ENCODE results near the gene RPS6KC1. TPM values are rescaled to one million over a fixed set of nuclear protein-coding genes. Genes with fewer than 3 reads are reported as not detected.
"Not testable (repeated sequence)": the region's sequence is repeated elsewhere in the genome, so short reads cannot be mapped to it uniquely, and the experiment has no call there.

The RPS6KC1 gene
- total RNA-seq, 1 donor from 2014 or later, result 16.7 TPM

DNA sequence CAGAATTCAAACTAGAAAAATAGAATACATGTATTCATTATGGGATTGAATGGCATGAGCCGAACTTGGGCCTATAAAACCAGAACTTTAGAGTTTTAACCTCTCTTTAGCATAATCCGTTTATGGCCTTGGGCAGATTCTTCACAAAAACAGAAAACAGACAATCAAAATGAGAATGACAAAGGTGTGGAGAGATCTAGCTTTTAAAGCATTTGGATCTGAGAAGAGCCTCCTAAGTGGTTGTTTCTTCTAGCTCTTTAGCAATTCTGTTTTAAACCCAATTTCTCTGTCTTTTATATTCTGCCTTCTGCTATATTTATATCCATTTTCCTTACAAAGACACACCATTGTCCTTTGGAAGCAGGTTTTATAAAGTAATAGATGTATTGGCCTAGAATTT lies 160.2 kb downstream of the RPS6KC1 start:
- Mint-ChIP-seq H3K36me3 (ENCODE audit: low read depth) (peaks cover 27% of the 10 kb centered on the region), H3K27me3 (ENCODE audit: low read depth) (no peaks in the 10 kb centered on the region), H3K4me1 (no peaks in the 10 kb centered on the region), H3K27ac (ENCODE audit: unreplicated experiment) (no peak overlapping the region), H3K9me3 (no peaks in the 10 kb centered on the region), H3K4me3 (no peak overlapping the region)
- DNase-seq (ENCODE audit: low read depth, low spot score), result no peak
- TF ChIP-seq, protein P1, sequence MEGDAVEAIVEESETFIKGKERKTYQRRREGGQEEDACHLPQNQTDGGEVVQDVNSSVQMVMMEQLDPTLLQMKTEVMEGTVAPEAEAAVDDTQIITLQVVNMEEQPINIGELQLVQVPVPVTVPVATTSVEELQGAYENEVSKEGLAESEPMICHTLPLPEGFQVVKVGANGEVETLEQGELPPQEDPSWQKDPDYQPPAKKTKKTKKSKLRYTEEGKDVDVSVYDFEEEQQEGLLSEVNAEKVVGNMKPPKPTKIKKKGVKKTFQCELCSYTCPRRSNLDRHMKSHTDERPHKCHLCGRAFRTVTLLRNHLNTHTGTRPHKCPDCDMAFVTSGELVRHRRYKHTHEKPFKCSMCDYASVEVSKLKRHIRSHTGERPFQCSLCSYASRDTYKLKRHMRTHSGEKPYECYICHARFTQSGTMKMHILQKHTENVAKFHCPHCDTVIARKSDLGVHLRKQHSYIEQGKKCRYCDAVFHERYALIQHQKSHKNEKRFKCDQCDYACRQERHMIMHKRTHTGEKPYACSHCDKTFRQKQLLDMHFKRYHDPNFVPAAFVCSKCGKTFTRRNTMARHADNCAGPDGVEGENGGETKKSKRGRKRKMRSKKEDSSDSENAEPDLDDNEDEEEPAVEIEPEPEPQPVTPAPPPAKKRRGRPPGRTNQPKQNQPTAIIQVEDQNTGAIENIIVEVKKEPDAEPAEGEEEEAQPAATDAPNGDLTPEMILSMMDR (conservative IDR thresholded peaks at IDR 0.05), result no peak

DNA sequence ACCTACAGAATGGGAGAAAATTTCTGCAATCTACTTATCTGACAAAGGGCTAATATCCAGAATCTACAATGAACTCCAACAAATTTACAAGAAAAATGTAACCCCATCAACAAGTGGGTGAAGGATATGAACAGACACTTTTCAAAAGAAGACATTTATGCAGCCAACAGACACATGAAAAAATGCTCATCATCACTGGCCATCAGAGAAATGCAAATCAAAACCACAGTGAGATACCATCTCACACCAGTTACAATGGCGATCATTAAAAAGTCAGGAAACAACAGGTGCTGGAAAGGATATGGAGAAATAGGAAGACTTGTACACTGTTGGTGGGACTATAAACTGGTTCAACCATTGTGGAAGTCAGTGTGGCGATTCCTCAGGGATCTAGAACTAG lies 168.0 kb downstream of the RPS6KC1 start:
- not testable (repeated sequence) for H3K27me3 Mint-ChIP-seq (ENCODE audit: low read depth); H3K27ac Mint-ChIP-seq (ENCODE audit: unreplicated experiment); H3K4me1 Mint-ChIP-seq; H3K9me3 Mint-ChIP-seq; H3K4me3 Mint-ChIP-seq; DNase-seq (ENCODE audit: low read depth, low spot score)
- H3K36me3 Mint-ChIP-seq (ENCODE audit: low read depth), result peaks cover 30% of the 10 kb centered on the region

DNA sequence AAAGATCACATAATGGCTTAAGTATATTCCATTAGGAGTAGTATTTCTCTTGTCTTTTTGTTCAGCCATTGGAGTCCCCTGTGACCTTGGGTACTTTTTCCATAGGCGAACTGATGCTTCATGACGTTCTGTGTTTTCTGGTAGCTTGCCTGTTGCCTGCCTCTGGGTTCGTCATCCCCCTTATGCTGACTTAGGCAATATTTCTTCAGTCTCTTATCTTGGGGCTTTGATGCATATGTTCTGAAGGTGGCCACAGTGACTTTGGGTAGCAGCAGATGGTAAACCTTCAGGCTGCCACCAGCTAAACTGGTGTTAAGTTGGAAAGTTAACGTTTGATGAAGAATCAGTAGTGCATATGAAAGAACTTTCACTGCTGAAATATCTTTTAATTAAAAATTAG lies 170.2 kb downstream of the RPS6KC1 start:
- H3K36me3 Mint-ChIP-seq (ENCODE audit: low read depth), result peaks cover 18% of the 10 kb centered on the region
- H3K4me1 Mint-ChIP-seq, result no peaks in the 10 kb centered on the region
- TF ChIP-seq, protein P1 (conservative IDR thresholded peaks at IDR 0.05), result no peak
- no peak overlapping the region for H3K4me3 Mint-ChIP-seq
- H3K9me3 Mint-ChIP-seq, result peaks cover 4% of the 10 kb centered on the region
- H3K27me3 Mint-ChIP-seq (ENCODE audit: low read depth), result no peaks in the 10 kb centered on the region
- H3K27ac Mint-ChIP-seq (ENCODE audit: unreplicated experiment), result no peak overlapping the region
- DNase-seq (ENCODE audit: low read depth, low spot score), result no peak

DNA sequence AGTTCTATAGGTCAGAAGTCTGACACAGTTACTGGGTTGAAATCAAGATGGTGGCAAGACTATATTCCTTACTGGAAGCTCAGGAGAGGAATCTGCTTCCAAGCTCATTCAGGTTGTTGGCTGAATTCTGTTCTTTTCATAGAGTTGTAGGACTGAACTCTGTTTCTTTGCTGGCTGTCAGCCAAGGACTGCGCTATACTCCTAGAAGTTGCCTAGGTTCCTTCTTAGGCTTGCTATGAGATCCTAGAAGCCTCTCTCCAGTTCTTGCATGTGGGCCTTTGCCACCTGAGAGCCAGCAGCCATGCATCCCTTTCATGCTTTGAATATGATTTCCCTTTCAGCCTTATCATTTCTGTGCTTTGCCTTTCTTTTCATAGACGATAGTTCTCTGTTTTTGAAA lies 176.4 kb downstream of the RPS6KC1 start:
- no peak for DNase-seq (ENCODE audit: low read depth, low spot score)
- H3K9me3 Mint-ChIP-seq, result no peaks in the 10 kb centered on the region
- TF ChIP-seq, protein P1 (conservative IDR thresholded peaks at IDR 0.05), result no peak
- no peaks in the 10 kb centered on the region for H3K36me3 Mint-ChIP-seq (ENCODE audit: low read depth)
- no peak overlapping the region for H3K27ac Mint-ChIP-seq (ENCODE audit: unreplicated experiment)
- peaks cover 16% of the 10 kb centered on the region for H3K4me1 Mint-ChIP-seq
- no peaks in the 10 kb centered on the region for H3K27me3 Mint-ChIP-seq (ENCODE audit: low read depth)
- H3K4me3 Mint-ChIP-seq, result no peak overlapping the region

DNA sequence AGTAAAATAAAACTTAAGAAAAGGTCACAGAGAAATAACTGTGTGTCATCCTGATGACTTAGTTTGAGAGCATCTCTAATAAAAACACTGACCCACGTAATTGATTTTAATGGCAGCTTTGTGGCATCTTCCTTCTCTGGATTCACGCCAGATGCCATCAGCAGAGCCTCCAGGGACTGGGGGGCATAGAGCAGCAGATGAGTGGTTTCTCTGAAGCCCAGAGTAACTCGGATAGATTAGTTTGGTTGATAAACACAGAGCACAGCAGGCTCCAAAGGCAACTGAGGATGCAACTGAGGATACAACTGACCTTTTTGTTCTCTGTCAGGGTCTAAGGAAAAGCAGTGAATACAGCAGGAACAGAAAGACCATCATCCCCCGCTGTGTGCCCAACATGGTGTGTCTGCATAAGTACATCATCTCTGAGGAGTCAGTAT lies 180.8 kb downstream of the RPS6KC1 start:
- Mint-ChIP-seq H3K27ac (ENCODE audit: unreplicated experiment) (no peak overlapping the region), H3K9me3 (no peaks in the 10 kb centered on the region), H3K27me3 (ENCODE audit: low read depth) (no peaks in the 10 kb centered on the region), H3K36me3 (ENCODE audit: low read depth) (no peaks in the 10 kb centered on the region), H3K4me3 (no peak overlapping the region), H3K4me1 (peaks cover 16% of the 10 kb centered on the region)
- TF ChIP-seq, protein P1 (conservative IDR thresholded peaks at IDR 0.05), result no peak
- DNase-seq (ENCODE audit: low read depth, low spot score), result no peak

DNA sequence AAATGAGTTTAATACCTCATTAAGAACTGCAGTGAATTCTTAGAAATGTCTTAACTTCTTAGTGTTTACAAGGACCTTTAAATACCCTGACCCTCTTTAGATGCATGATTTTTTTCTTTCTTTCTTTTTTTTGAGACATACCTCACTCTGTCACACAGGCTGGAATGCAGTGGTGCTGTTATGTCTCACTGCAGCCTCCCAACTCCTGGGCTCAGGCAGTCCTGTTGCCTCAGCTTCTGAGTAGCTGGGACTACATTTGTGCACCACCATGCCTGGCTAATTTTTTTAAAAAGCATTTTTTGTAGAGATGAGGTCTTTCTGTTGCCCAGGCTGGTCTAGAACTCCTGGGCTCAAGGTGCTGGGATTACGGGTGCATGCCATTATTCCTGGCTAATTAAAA lies 191.8 kb downstream of the RPS6KC1 start:
- H3K4me1 Mint-ChIP-seq, result peaks cover 12% of the 10 kb centered on the region
- TF ChIP-seq, protein P1 (conservative IDR thresholded peaks at IDR 0.05), result no peak

More for the DNA sequence above, 191.8 kb downstream of the RPS6KC1 start:
- H3K9me3 Mint-ChIP-seq, result no peaks in the 10 kb centered on the region
- H3K36me3 Mint-ChIP-seq (ENCODE audit: low read depth), result peaks cover 5% of the 10 kb centered on the region
- no peak overlapping the region for H3K4me3 Mint-ChIP-seq
- no peak for DNase-seq (ENCODE audit: low read depth, low spot score)
- H3K27me3 Mint-ChIP-seq (ENCODE audit: low read depth), result no peaks in the 10 kb centered on the region
- no peak overlapping the region for H3K27ac Mint-ChIP-seq (ENCODE audit: unreplicated experiment)

Measured in neural crest cell (in vitro differentiated cells).